CD4-positive, alpha-beta memory T cell (primary cell): ENCODE data around the gene CDX2. TPM values are rescaled to one million over a fixed set of nuclear protein-coding genes. Genes with fewer than 3 reads are reported as not detected.
A peak's percentile ranks its signal among the peaks of the same experiment; 100 is the strongest.

ENCODE experiments used
- CTCF ChIA-PET: fragments of 350-600 bp; sonication (Branson Sonifier 250); formaldehyde crosslinking; loops from one replicate; lab custom pipeline; 2021; ENCODE audit warnings: inconsistent platforms; ENCODE audit not compliant: partially characterized antibody; lab: Charles Lee
- POLR2A ChIA-PET: fragments of 350-600 bp; sonication (Branson Sonifier 250); formaldehyde crosslinking; loops from one replicate; lab custom pipeline; 2021; ENCODE audit not compliant: partially characterized antibody; lab: Charles Lee
- DNase-seq, 5 donors: peaks; one replicate each; pipeline versions ENCODE4 v3.0.0 to v3.0.0-alpha.2; 2020 to 2022; ENCODE audit warnings: mixed read lengths in 1 of 5
- H3K27ac ChIP-seq: one replicate; pipeline ENCODE4 v1.7.0; 2013; ENCODE audit warnings: low read depth, low read length
- H3K27me3 ChIP-seq: 2 replicates; pipeline ENCODE4 v1.7.0; 2013; ENCODE audit warnings: mild to moderate bottlenecking, low read length, moderate library complexity; ENCODE audit not compliant: insufficient read depth
- H3K36me3 ChIP-seq: 2 replicates; pipeline ENCODE4 v1.7.0; 2013; ENCODE audit warnings: mild to moderate bottlenecking, low read length, moderate library complexity; ENCODE audit not compliant: insufficient read depth
- H3K4me1 ChIP-seq: 2 replicates; pipeline ENCODE4 v1.7.0; 2013; ENCODE audit warnings: mild to moderate bottlenecking, low read length, moderate library complexity; ENCODE audit not compliant: insufficient read depth
- H3K4me3 ChIP-seq, 2 donors: one replicate each; pipeline ENCODE4 v1.7.0; 2013; ENCODE audit warnings: low read length in 2 of 2, mild to moderate bottlenecking in 1 of 2
- H3K9me3 ChIP-seq, 2 donors: one replicate each; pipeline ENCODE4 v1.7.0; 2013; ENCODE audit warnings: low read length in 2 of 2, control low read depth in 1 of 2; ENCODE audit not compliant: control insufficient read depth in 1 of 2
- H3K27ac Mint-ChIP-seq, 7 donors: one replicate each; pipeline ENCODE4 v1.8.0; 2020 to 2021; ENCODE audit warnings: mixed read lengths in 7 of 7, mild to moderate bottlenecking in 6 of 7, inconsistent platforms in 3 of 7, moderate library complexity in 3 of 7
- H3K27me3 Mint-ChIP-seq, 2 donors: one replicate each; pipeline ENCODE4 v1.8.0; 2020 to 2021; ENCODE audit warnings: mixed read lengths in 2 of 2
- H3K36me3 Mint-ChIP-seq, 2 donors: one replicate each; pipeline ENCODE4 v1.8.0; 2020 to 2021; ENCODE audit warnings: mixed read lengths in 2 of 2, inconsistent platforms in 1 of 2, mild to moderate bottlenecking in 1 of 2
- H3K4me1 Mint-ChIP-seq, 4 donors: one replicate each; pipeline ENCODE4 v1.8.0; 2020 to 2021; ENCODE audit warnings: mixed read lengths in 4 of 4, mild to moderate bottlenecking in 1 of 4
- H3K4me3 Mint-ChIP-seq, 8 donors: one replicate each; pipeline ENCODE4 v1.8.0; 2020 to 2021; ENCODE audit warnings: mixed read lengths in 8 of 8, mild to moderate bottlenecking in 7 of 8, moderate library complexity in 6 of 8, inconsistent platforms in 3 of 8
- H3K9me3 Mint-ChIP-seq, 8 donors: one replicate each; pipeline ENCODE4 v1.8.0; 2020 to 2021; ENCODE audit warnings: mixed read lengths in 8 of 8, mild to moderate bottlenecking in 5 of 8, inconsistent platforms in 3 of 8, moderate library complexity in 1 of 8
- intact Hi-C: fragments of 100-400 bp; cut with micrococcal nuclease; formaldehyde crosslinking; loops from one replicate; pipeline ENCODE4 v1.15.1; 2023
- polyA plus RNA-seq, 2 donors: library from polyadenylated mRNA; unstranded; fragments of 300-500 nt; fragmentation: Illumina TruSeq; gene quantifications; one replicate each; pipeline ENCODE4 v1.2.3, GENCODE V29; 2021
- total RNA-seq, 2 experiments: library from RNA; stranded (reverse); gene quantifications; one replicate each; pipeline ENCODE4 v1.2.3, GENCODE V29; 2021

CDX2 gene
- total and polyA plus RNA-seq, 4 experiments from 2014 or later: not detected

DNA sequence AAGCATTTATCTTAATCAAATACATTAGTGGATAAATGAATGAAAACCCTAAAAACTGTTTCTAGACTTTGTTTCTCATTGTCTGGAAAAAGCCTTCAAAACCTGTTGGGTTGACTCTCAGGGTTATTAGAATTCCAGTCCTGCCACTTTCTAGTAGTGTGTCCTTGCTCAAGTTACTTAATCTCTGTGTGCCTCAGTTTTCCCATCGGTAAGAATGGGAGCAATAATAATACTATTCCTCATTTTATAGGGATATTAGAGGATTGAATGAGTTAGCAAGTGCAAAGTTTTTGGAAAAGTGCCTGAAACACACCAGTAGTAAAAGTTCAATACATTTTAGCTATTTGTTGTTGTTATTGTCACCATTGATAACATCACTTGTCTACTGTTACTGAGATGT is 16.5 kb upstream of the CDX2 start:
- no peaks in the 10 kb centered on the region for H3K36me3 Mint-ChIP-seq
- peaks cover 4 to 5% (median 5%) of the 10 kb centered on the region in 4 donors for H3K4me1 Mint-ChIP-seq
- no peak for DNase-seq
- H3K4me3 Mint-ChIP-seq: no peak overlapping the region
- H3K9me3 Mint-ChIP-seq: no peaks in the 10 kb centered on the region
- Histone ChIP-seq H3K27ac (no peak overlapping the region), H3K4me3 (no peak overlapping the region), H3K36me3 (no peaks in the 10 kb centered on the region), H3K4me1 (no peaks in the 10 kb centered on the region), H3K9me3 (no peaks in the 10 kb centered on the region), H3K27me3 (peaks cover 3% of the 10 kb centered on the region)
- ChIA-PET CTCF (interaction anchor here (0.9 to 13.0 kb wide), 10 partner anchors 11 to 1015 kb away, joined by 3 to 189 read pairs (median 22); no protein-coding TSS in a partner anchor), POLR2A (no interaction called here)
- intact Hi-C loops: no loop called here
- H3K27ac Mint-ChIP-seq: no peak overlapping the region
- peaks cover 28 to 38% of the 10 kb centered on the region in 2 donors for H3K27me3 Mint-ChIP-seq

GRCh38 chr13:27982361-27982760 is 13.2 kb upstream of the CDX2 start:
- DNase-seq: no peak
- peaks cover 10 to 27% (median 20%) of the 10 kb centered on the region in 4 donors for H3K4me1 Mint-ChIP-seq
- no peaks in the 10 kb centered on the region for H3K36me3 ChIP-seq
- peaks cover 45 to 53% of the 10 kb centered on the region in 2 donors for H3K27me3 Mint-ChIP-seq
- H3K4me1 ChIP-seq: peaks cover 11% of the 10 kb centered on the region
- H3K9me3 Mint-ChIP-seq: no peaks in the 10 kb centered on the region
- H3K4me3 Mint-ChIP-seq: no peak overlapping the region
- intact Hi-C loops: no loop called here
- no peaks in the 10 kb centered on the region for H3K36me3 Mint-ChIP-seq
- H3K27me3 ChIP-seq: peaks cover 14% of the 10 kb centered on the region
- no peaks in the 10 kb centered on the region for H3K9me3 ChIP-seq
- no peak overlapping the region for H3K27ac Mint-ChIP-seq
- H3K27ac ChIP-seq: no peak overlapping the region
- H3K4me3 ChIP-seq: no peak overlapping the region
- ChIA-PET CTCF (interaction anchor here (4.1 to 13.0 kb wide), 5 partner anchors 15 to 997 kb away, joined by 25 to 189 read pairs (median 45); no protein-coding TSS in a partner anchor), POLR2A (no interaction called here)

DNA sequence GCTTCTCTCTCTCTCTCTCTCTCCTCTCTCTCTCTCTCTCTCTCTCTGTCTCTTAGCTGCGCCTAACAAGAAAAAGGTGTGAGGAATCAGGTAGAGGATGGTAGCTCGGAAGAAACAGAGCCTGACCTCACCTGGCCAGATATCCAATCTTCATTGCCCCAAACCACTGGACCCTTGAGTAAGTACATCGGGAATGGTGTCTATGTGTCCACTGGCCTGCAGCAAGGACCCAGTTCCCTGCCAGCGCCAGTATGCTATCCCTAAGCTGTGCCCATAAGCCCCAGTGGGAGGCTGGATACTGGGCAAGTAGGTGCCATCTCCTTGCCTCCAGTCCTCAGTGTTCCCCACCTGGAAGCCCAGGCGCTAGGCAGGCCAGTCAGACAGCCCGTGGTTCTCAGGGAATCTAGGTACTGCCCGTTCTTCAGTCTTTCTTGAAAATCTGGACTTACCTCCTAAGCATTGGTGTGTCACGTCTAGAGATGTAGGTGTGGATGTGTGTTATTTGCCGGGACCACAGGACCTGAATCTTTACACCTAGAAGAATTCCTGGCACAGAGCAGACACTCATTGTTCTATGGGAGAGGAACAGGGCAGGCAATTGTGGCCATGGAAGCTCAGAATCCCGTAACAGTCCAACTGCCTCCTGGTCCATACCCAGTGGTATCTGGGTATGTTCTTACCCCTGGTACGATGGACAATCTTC is 12.0 kb upstream of the CDX2 start:
- no peaks in the 10 kb centered on the region for H3K36me3 ChIP-seq
- H3K36me3 Mint-ChIP-seq: no peaks in the 10 kb centered on the region
- no peak for DNase-seq
- H3K27ac ChIP-seq: no peak overlapping the region
- intact Hi-C loops: no loop called here
- ChIA-PET CTCF (interaction anchor here (0.7 to 13.0 kb wide), 3 partner anchors 145 to 620 kb away, joined by 4 to 189 read pairs (median 100); no protein-coding TSS in a partner anchor), POLR2A (no interaction called here)
- no peak overlapping the region for H3K27ac Mint-ChIP-seq
- H3K9me3 Mint-ChIP-seq: no peaks in the 10 kb centered on the region
- peaks cover 14% of the 10 kb centered on the region for H3K27me3 ChIP-seq
- no peaks in the 10 kb centered on the region for H3K9me3 ChIP-seq
- peaks cover 50 to 57% of the 10 kb centered on the region in 2 donors for H3K27me3 Mint-ChIP-seq
- H3K4me3 Mint-ChIP-seq: peak overlapping the region in 3 of 8 donors; percentile 44 to 65 (median 47)
- H3K4me1 Mint-ChIP-seq: peaks cover 10 to 31% (median 20%) of the 10 kb centered on the region in 4 donors
- peaks cover 11% of the 10 kb centered on the region for H3K4me1 ChIP-seq
- H3K4me3 ChIP-seq: no peak overlapping the region

- Mint-ChIP-seq H3K4me1 (peaks cover 10 to 38% (median 21%) of the 10 kb centered on the region in 4 donors), H3K27ac (no peak overlapping the region), H3K36me3 (no peaks in the 10 kb centered on the region), H3K4me3 (peak overlapping the region in 6 of 8 donors; percentile 28 to 71 (median 60)), H3K27me3 (peaks cover 56 to 63% of the 10 kb centered on the region in 2 donors), H3K9me3 (peaks cover 0 to 3% (median 0%) of the 10 kb centered on the region in 8 donors)
- H3K9me3 ChIP-seq: no peaks in the 10 kb centered on the region
- no peak for DNase-seq
- no peaks in the 10 kb centered on the region for H3K36me3 ChIP-seq
- intact Hi-C loops: no loop called here
- ChIA-PET POLR2A (no interaction called here), CTCF (interaction anchor here (0.7 to 13.0 kb wide), 4 partner anchors 144 to 619 kb away, joined by 4 to 189 read pairs (median 52); no protein-coding TSS in a partner anchor)
- H3K27me3 ChIP-seq: peaks cover 14% of the 10 kb centered on the region
- peaks cover 11% of the 10 kb centered on the region for H3K4me1 ChIP-seq
- no peak overlapping the region for H3K27ac ChIP-seq
- H3K4me3 ChIP-seq: no peak overlapping the region
Observed at GRCh38 chr13:27980280-27980998, 11.3 kb upstream of the CDX2 start.

DNA sequence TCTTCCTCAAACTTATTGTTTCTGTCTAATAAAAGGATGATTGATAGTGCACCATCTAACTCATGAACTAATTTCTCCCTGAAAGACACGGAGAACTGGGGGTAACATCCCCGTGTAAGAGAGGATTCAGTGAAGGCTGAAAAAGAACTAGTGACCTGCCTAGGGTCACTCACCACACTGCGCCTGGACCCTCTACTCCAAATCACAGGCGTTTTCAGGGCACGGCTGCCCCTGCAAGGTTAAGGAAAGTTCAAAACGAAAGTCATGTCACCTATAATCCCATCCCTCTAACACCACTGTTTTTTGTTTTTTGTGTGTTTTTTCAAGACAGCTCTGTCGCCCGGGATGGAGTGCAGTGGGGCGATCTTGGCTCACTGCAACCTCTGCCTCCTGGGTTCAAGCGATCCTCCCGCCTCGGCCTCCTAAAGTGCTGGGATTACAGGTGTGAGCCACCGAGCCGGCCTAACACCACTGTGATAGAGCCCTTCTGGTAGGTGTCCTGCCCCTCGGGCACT is 10.7 kb upstream of the CDX2 start:
- Mint-ChIP-seq H3K27ac (no peak overlapping the region), H3K36me3 (no peaks in the 10 kb centered on the region), H3K27me3 (peaks cover 61 to 68% of the 10 kb centered on the region in 2 donors), H3K4me3 (peak overlapping the region in 7 of 8 donors; percentile 21 to 71 (median 57)), H3K4me1 (peaks cover 10 to 42% (median 21%) of the 10 kb centered on the region in 4 donors), H3K9me3 (peaks cover 0 to 3% (median 0%) of the 10 kb centered on the region in 8 donors)
- H3K27ac ChIP-seq: no peak overlapping the region
- peaks cover 14% of the 10 kb centered on the region for H3K27me3 ChIP-seq
- DNase-seq: no peak
- H3K4me1 ChIP-seq: peaks cover 11% of the 10 kb centered on the region
- no peak overlapping the region for H3K4me3 ChIP-seq
- no peaks in the 10 kb centered on the region for H3K9me3 ChIP-seq
- intact Hi-C loops: no loop called here
- POLR2A ChIA-PET: no interaction called here
- CTCF ChIA-PET: interaction anchor here (1.1 to 13.0 kb wide), 3 partner anchors 151 to 619 kb away, joined by 4 to 189 read pairs (median 6); no protein-coding TSS in a partner anchor
- no peaks in the 10 kb centered on the region for H3K36me3 ChIP-seq

- no peak overlapping the region for H3K4me3 ChIP-seq
- intact Hi-C loops: no loop called here
- peaks cover 66 to 72% of the 10 kb centered on the region in 2 donors for H3K27me3 Mint-ChIP-seq
- H3K9me3 ChIP-seq: no peaks in the 10 kb centered on the region
- no peaks in the 10 kb centered on the region for H3K36me3 Mint-ChIP-seq
- H3K9me3 Mint-ChIP-seq: peaks cover 0 to 3% (median 0%) of the 10 kb centered on the region in 8 donors
- H3K4me1 ChIP-seq: peaks cover 11% of the 10 kb centered on the region
- H3K36me3 ChIP-seq: no peaks in the 10 kb centered on the region
- peak overlapping the region in 6 of 8 donors; percentile 39 to 71 (median 60) for H3K4me3 Mint-ChIP-seq
- CTCF ChIA-PET: interaction anchor here (1.1 to 13.0 kb wide), 5 partner anchors 10 to 619 kb away, joined by 3 to 189 read pairs (median 6); partner anchors contain the start of gene URAD
- no peak overlapping the region for H3K27ac ChIP-seq
- POLR2A ChIA-PET: no interaction called here
- H3K27me3 ChIP-seq: peaks cover 15% of the 10 kb centered on the region
- peaks cover 9 to 42% (median 21%) of the 10 kb centered on the region in 4 donors for H3K4me1 Mint-ChIP-seq
- no peak for DNase-seq
- H3K27ac Mint-ChIP-seq: peak overlapping the region in 1 of 7 donors; percentile 18
Observed at GRCh38 chr13:27979001-27979643, 10.0 kb upstream of the CDX2 start.
